ENCODE measurements around the gene IER5L. TPM values are rescaled to one million over a fixed set of nuclear protein-coding genes. Genes with fewer than 3 reads are reported as not detected.

The IER5L gene
- total and polyA plus RNA-seq, 9 of the 15 experiments (the other 6 are each of a cell fraction or from before 2014, with no cell fraction given), result 0.14 to 11.9 (median 0.52) TPM

DNA sequence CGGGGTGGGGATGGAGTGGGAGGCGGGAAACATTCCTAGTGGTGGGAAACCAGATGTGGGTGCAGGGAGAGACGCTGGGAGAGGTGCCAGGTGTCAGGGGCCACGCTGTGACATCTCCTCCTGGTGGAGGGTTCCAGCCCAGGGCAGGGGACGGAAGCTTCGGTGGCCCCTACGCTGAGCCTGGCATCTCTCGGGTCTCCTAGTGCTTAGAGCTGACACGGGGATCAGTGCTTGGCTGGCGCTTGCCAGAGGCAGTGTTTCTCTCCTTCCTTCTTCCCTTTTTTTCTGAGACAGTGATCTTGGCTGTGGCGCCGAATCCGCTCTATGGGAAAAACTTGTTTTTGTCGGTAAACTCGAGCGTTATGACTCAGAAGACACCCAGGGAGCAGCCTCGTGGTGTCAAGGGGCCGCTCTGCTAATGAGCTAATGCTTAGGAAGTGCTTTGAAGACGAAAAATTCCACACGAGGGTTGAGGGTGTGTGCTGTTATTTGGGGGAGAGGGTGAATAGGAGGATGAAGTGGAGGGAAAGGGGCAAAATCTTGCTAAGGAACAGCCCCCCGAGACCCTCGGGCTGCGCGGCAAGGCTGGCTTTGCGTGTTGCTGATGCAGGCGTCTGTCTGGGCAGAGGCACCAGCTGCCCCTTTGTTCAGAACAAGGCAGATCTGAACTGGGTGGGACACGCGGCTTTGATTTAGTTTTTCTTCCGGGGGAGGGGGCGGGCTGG, 20.4 kb upstream of the IER5L start:
- H3K9me1 ChIP-seq (ENCODE audit: control insufficient read depth, insufficient read depth, low read length), result no peaks in the 10 kb centered on the region
- peak overlapping the region in 1 of 2 experiments; percentile 42; a peak in 1 of 4 replicates for H3K9ac ChIP-seq (ENCODE audit: insufficient read depth in 1 of 2, low read depth in 2 of 2, low read length in 2 of 2)
- ATAC-seq, result no peak
- no peaks in the 10 kb centered on the region for H3K36me3 ChIP-seq (ENCODE audit: control insufficient read depth, insufficient read depth, low read length)
- no peak for FAIRE-seq
- H2AFZ ChIP-seq (ENCODE audit: low read depth, low read length), result peak overlapping the region; percentile 59
- H4K20me1 ChIP-seq (replicated peaks; ENCODE audit: control insufficient read depth, insufficient read depth, low read length), result peaks cover 4% of the 10 kb centered on the region; the same call in 1 of the 2 replicates
- no TSS peak for BruUV-seq (replicated peaks)
- peaks cover 3 to 18% of the 10 kb centered on the region in 2 experiments; a peak in 3 of 5 replicates for H3K4me1 ChIP-seq (replicated peaks in 1 of 2; ENCODE audit: control insufficient read depth in 2 of 2, insufficient read depth in 2 of 2, low read length in 2 of 2)
- CTCF ChIA-PET (ENCODE audit: low intra/inter-chr PET ratio), result no interaction called here
- no peak overlapping the region for H3K27ac ChIP-seq (ENCODE audit: extremely low read depth, low read depth, low read length)
- no peaks in the 10 kb centered on the region for H3K79me2 ChIP-seq (ENCODE audit: control insufficient read depth, insufficient read depth, low read length)
- intact Hi-C loops (cut with micrococcal nuclease), result no loop called here
- H3K4me3 ChIP-seq, result no peak overlapping the region
- POLR2A ChIA-PET, result interaction anchor here (0.5 to 1.2 kb wide), 2 partner anchors 14 to 444 kb away, joined by 3 read pairs; partner anchors contain the start of gene ASB6
- no peak for DNase-seq (ENCODE audit: extremely low read depth in 1 of 4, low spot score in 3 of 4)
- H3K9me3 ChIP-seq (replicated peaks; ENCODE audit: control insufficient read depth, insufficient read depth, low read depth, low read length), result no peaks in the 10 kb centered on the region
- WGBS (ENCODE audit: insufficient coverage, low coverage, missing lambda C conversion rate), result 35% methylated on average over 24 of the region's 30 CpGs
- in situ Hi-C loops (cut with MboI), result no loop called here
- no peak overlapping the region for H3K4me2 ChIP-seq (ENCODE audit: insufficient read depth, low read length)
- H3K27me3 ChIP-seq (ENCODE audit: control insufficient read depth in 2 of 2, insufficient read depth in 2 of 2, low read length in 2 of 2), result peaks cover 2 to 14% of the 10 kb centered on the region in 2 experiments; a peak in 3 of 5 replicates
- TF ChIP-seq RBM39 (optimal IDR thresholded peaks at IDR 0.05; ENCODE audit: low read depth, low read length) (no peak), FOSL1 (tag; conservative IDR thresholded peaks at IDR 0.05) (peak; percentile 47; the same call in 1 of the 2 replicates), ZNF586 (CRISPR knock-in tag; conservative IDR thresholded peaks at IDR 0.05) (no peak), SPI1 (IDR thresholded peaks at IDR 0.05; ENCODE audit: borderline replicate concordance, low read depth, low read length) (no peak), FOXM1 (IDR thresholded peaks at IDR 0.05; ENCODE audit: low read depth) (no peak), FOXM1 (CRISPR knock-in tag; IDR thresholded peaks at IDR 0.05; ENCODE audit: low read depth) (no peak), NR2C1 (IDR thresholded peaks at IDR 0.05) (no peak), NR2C1 (tag; IDR thresholded peaks at IDR 0.05) (no peak), PPARD (CRISPR knock-in tag; IDR thresholded peaks at IDR 0.05) (no peak), SRSF9 (IDR thresholded peaks at IDR 0.05; ENCODE audit: borderline replicate concordance, low read depth, low read length) (no peak), ZNF253 (CRISPR knock-in tag; conservative IDR thresholded peaks at IDR 0.05) (no peak), TEAD1 (CRISPR knock-in tag; IDR thresholded peaks at IDR 0.05) (no peak), PHB (CRISPR knock-in tag; IDR thresholded peaks at IDR 0.05) (no peak), CHD1 (IDR thresholded peaks at IDR 0.05; ENCODE audit: low read length) (no peak), L3MBTL2 (IDR thresholded peaks at IDR 0.05) (peak; percentile 58)
- TF ChIP-seq, protein P1, sequence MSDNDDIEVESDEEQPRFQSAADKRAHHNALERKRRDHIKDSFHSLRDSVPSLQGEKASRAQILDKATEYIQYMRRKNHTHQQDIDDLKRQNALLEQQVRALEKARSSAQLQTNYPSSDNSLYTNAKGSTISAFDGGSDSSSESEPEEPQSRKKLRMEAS (CRISPR knock-in tag; IDR thresholded peaks at IDR 0.05), result peak; percentile 52; the same call in 1 of the 2 replicates
- TF ChIP-seq, protein P2, sequence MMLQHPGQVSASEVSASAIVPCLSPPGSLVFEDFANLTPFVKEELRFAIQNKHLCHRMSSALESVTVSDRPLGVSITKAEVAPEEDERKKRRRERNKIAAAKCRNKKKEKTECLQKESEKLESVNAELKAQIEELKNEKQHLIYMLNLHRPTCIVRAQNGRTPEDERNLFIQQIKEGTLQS (IDR thresholded peaks at IDR 0.05), result peak; percentile 17; the same call in 1 of the 2 replicates
- TF ChIP-seq, protein P2 (CRISPR knock-in tag; conservative IDR thresholded peaks at IDR 0.05), result no peak
- TF ChIP-seq, protein P3, sequence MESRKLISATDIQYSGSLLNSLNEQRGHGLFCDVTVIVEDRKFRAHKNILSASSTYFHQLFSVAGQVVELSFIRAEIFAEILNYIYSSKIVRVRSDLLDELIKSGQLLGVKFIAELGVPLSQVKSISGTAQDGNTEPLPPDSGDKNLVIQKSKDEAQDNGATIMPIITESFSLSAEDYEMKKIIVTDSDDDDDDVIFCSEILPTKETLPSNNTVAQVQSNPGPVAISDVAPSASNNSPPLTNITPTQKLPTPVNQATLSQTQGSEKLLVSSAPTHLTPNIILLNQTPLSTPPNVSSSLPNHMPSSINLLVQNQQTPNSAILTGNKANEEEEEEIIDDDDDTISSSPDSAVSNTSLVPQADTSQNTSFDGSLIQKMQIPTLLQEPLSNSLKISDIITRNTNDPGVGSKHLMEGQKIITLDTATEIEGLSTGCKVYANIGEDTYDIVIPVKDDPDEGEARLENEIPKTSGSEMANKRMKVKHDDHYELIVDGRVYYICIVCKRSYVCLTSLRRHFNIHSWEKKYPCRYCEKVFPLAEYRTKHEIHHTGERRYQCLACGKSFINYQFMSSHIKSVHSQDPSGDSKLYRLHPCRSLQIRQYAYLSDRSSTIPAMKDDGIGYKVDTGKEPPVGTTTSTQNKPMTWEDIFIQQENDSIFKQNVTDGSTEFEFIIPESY (CRISPR knock-in tag; IDR thresholded peaks at IDR 0.05), result peak; percentile 53; the same call in 1 of the 2 replicates

Data from K562 (cell line).